ENCODE data around the gene KCTD7.
"Not testable (repeated sequence)": the region's sequence is repeated elsewhere in the genome, so short reads cannot be mapped to it uniquely, and the experiment has no call there.

Gene KCTD7

GRCh38 chr7:66617295-66617694 lies 11.4 kb upstream of the KCTD7 start:
- DNase-seq (ENCODE audit: low spot score) = no peak

- not testable (repeated sequence) for DNase-seq (ENCODE audit: low spot score)
Measured at GRCh38 chr7:66619341-66619948, 9.2 kb upstream of the KCTD7 start.

- DNase-seq (ENCODE audit: low spot score) = no peak
Measured at GRCh38 chr7:66626331-66626934, 2.2 kb upstream of the KCTD7 start.

- peak; percentile 48 for DNase-seq (ENCODE audit: low spot score)
Measured at GRCh38 chr7:66627151-66627681, 1.5 kb upstream of the KCTD7 start.

- DNase-seq (ENCODE audit: low spot score) = peak; percentile 85
Measured at GRCh38 chr7:66627881-66628360, 760 bp upstream of the KCTD7 start.

GRCh38 chr7:66629222-66630062 lies 761 bp downstream of the KCTD7 start:
- peak; percentile 67 for DNase-seq (ENCODE audit: low spot score)

- DNase-seq (ENCODE audit: low spot score) = no peak
Measured at GRCh38 chr7:66630531-66630930, 1.9 kb downstream of the KCTD7 start.

- no peak for DNase-seq (ENCODE audit: low spot score)
Measured at GRCh38 chr7:66631471-66631870, 2.8 kb downstream of the KCTD7 start.

GRCh38 chr7:66634816-66635215 lies 6.1 kb downstream of the KCTD7 start:
- no peak for DNase-seq (ENCODE audit: low spot score)

- DNase-seq (ENCODE audit: low spot score) = not testable (repeated sequence)
Measured at GRCh38 chr7:66635322-66635981, 6.8 kb downstream of the KCTD7 start.

- DNase-seq (ENCODE audit: low spot score) = not testable (repeated sequence)
Measured at GRCh38 chr7:66635982-66636546, 7.4 kb downstream of the KCTD7 start.

- no peak for DNase-seq (ENCODE audit: low spot score)
Measured at GRCh38 chr7:66638309-66639099, 9.8 kb downstream of the KCTD7 start.

GRCh38 chr7:66639773-66640172 lies 11.1 kb downstream of the KCTD7 start:
- DNase-seq (ENCODE audit: low spot score) = no peak

GRCh38 chr7:66640802-66641525 lies 12.3 kb downstream of the KCTD7 start:
- peak; percentile 40 for DNase-seq (ENCODE audit: low spot score)

- no peak for DNase-seq (ENCODE audit: low spot score)
Measured at GRCh38 chr7:66641526-66641871, 12.8 kb downstream of the KCTD7 start.

- no peak for DNase-seq (ENCODE audit: low spot score)
Measured at GRCh38 chr7:66642186-66642585, 13.5 kb downstream of the KCTD7 start.

- no peak for DNase-seq (ENCODE audit: low spot score)
Measured at GRCh38 chr7:66642932-66643331, 14.3 kb downstream of the KCTD7 start.

GRCh38 chr7:66643395-66643794 lies 14.7 kb downstream of the KCTD7 start:
- DNase-seq (ENCODE audit: low spot score) = no peak

- DNase-seq (ENCODE audit: low spot score) = not testable (repeated sequence)
Measured at GRCh38 chr7:66651026-66651425, 22.3 kb downstream of the KCTD7 start.

GRCh38 chr7:66653719-66654274 lies 25.1 kb downstream of the KCTD7 start:
- DNase-seq (ENCODE audit: low spot score) = not testable (repeated sequence)

Measured in HuH-7 (cell line).